ENCODE results near the gene ZNF778.

GRCh38 chr16:89266521-89267134 lies 49.1 kb downstream of the ZNF778 start:
- no peak for TF ChIP-seq CTCF (IDR thresholded peaks at IDR 0.05; ENCODE audit: poor library complexity)
- TF ChIP-seq EZH2phosphoT487 (IDR thresholded peaks at IDR 0.05; ENCODE audit: low read depth, severe bottlenecking, unreplicated experiment): no peak
- no peak for TF ChIP-seq EZH2 (IDR thresholded peaks at IDR 0.05; ENCODE audit: borderline replicate concordance)

Measured in hepatocyte (in vitro differentiated cells).